ENCODE data around the gene SOHLH1.

Gene SOHLH1

DNA sequence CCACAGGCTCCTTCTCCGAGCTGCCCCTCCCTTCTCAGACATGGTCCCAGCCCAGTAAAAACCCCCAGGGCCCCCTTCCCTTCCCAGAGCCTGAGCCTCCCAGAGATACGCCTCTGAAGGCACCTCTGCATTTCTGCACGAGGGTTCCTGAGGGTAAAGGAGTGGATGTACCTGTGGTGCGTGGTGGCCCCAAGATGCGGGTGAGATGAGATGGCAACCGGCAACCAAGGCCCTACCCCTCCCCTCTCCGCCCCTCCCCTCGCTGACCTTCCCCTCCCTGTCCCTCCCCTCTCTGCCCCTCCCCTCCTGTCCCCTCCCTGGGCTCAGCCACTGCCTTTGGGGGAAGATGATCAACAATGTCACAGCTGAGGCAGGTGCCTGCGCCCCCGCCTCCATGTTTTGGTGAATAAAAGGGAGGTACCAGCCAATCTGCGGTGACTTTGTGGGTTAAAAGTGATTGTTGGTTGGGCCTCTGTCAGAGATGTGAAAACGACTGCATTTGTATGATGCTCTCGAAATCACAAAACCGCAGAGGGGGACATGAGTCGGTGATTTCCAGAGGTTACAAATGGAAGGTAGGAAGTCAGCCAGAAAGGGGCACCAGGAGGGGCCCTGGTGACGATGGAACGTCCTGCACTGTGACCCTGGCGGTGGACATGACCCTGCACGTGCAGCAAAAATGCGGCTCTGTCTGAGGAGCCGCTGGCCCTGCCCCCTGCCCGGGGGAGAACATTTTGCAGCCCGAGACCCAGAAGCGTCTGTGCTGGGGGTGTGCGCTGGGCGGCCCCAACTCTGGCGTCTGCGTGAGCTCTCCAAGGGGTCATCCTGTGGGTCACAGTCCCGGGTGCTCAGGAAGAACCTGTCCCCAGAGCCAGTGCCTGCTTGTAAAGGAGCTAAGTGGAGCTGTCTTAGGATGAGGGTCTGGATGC lies 32.5 kb downstream of the SOHLH1 start:
- no peaks in the 10 kb centered on the region for H3K36me3 ChIP-seq (replicated peaks; ENCODE audit: insufficient read depth, low read length)
- H3K79me2 ChIP-seq (ENCODE audit: low read length): no peaks in the 10 kb centered on the region
- H4K20me1 ChIP-seq (ENCODE audit: insufficient read depth, low read length): no peaks in the 10 kb centered on the region
- no peaks in the 10 kb centered on the region for H3F3A ChIP-seq (ENCODE audit: insufficient read depth, low read length)
- peak; percentile 36 for DNase-seq
- H3K4me3 ChIP-seq (ENCODE audit: low read length): no peak overlapping the region
- no peak overlapping the region for H3K4me2 ChIP-seq (ENCODE audit: low read depth, low read length)
- TF ChIP-seq, protein P1, sequence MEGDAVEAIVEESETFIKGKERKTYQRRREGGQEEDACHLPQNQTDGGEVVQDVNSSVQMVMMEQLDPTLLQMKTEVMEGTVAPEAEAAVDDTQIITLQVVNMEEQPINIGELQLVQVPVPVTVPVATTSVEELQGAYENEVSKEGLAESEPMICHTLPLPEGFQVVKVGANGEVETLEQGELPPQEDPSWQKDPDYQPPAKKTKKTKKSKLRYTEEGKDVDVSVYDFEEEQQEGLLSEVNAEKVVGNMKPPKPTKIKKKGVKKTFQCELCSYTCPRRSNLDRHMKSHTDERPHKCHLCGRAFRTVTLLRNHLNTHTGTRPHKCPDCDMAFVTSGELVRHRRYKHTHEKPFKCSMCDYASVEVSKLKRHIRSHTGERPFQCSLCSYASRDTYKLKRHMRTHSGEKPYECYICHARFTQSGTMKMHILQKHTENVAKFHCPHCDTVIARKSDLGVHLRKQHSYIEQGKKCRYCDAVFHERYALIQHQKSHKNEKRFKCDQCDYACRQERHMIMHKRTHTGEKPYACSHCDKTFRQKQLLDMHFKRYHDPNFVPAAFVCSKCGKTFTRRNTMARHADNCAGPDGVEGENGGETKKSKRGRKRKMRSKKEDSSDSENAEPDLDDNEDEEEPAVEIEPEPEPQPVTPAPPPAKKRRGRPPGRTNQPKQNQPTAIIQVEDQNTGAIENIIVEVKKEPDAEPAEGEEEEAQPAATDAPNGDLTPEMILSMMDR (IDR thresholded peaks at IDR 0.05; ENCODE audit: low read length): no peak
- TF ChIP-seq EZH2phosphoT487 (IDR thresholded peaks at IDR 0.05; ENCODE audit: low read length) (no peak), EZH2 (optimal IDR thresholded peaks at IDR 0.05; ENCODE audit: low read depth, low read length) (no peak)
- no peaks in the 10 kb centered on the region for H3K9me2 ChIP-seq (replicated peaks; ENCODE audit: insufficient read depth, low read length)
- H3K27ac ChIP-seq (ENCODE audit: low read length): no peak overlapping the region
- H3K9ac ChIP-seq (ENCODE audit: low read length): no peak overlapping the region
- H3K27me3 ChIP-seq (replicated peaks; ENCODE audit: insufficient read depth, low read length): peaks cover 88% of the 10 kb centered on the region
- H3K4me1 ChIP-seq (ENCODE audit: low read length): 0 out of 2 replicates have a peak, but pooled peaks cover 4% of the 10 kb centered on the region
- H3K9me3 ChIP-seq (replicated peaks; ENCODE audit: insufficient read depth, low read length): no peaks in the 10 kb centered on the region
- H2AFZ ChIP-seq (ENCODE audit: low read length): no peak overlapping the region

DNA sequence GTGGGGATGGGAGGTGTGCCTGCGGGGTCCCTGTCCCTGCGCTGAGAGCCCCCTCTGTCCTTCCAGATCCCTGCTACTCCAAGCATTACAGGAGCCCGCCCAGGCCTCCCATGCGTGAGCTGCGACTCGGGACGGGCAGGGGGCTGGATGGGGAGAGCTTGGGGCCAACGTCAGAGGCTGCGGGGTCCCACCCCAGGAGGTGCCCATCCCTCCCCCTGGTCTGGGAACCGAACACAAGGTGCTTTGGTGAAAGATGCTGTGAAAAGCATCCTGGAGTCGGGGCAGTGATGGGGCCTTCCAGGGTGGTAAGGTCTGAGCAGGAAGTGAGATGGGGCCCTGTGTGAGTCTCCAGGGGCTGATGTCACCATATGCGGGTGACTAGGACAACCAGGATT lies 33.5 kb downstream of the SOHLH1 start:
- H3K9me3 ChIP-seq (replicated peaks; ENCODE audit: insufficient read depth, low read length): no peaks in the 10 kb centered on the region
- no peaks in the 10 kb centered on the region for H3F3A ChIP-seq (ENCODE audit: insufficient read depth, low read length)
- H3K4me3 ChIP-seq (ENCODE audit: low read length): no peak overlapping the region
- no peak for DNase-seq
- no peaks in the 10 kb centered on the region for H3K79me2 ChIP-seq (ENCODE audit: low read length)
- no peak overlapping the region for H3K9ac ChIP-seq (ENCODE audit: low read length)
- H3K36me3 ChIP-seq (replicated peaks; ENCODE audit: insufficient read depth, low read length): no peaks in the 10 kb centered on the region
- H3K4me1 ChIP-seq (ENCODE audit: low read length): 0 out of 2 replicates have a peak, but pooled peaks cover 4% of the 10 kb centered on the region
- H3K4me2 ChIP-seq (ENCODE audit: low read depth, low read length): no peak overlapping the region
- H3K9me2 ChIP-seq (replicated peaks; ENCODE audit: insufficient read depth, low read length): no peaks in the 10 kb centered on the region
- TF ChIP-seq EZH2phosphoT487 (IDR thresholded peaks at IDR 0.05; ENCODE audit: low read length): no peak
- TF ChIP-seq, protein P1 (IDR thresholded peaks at IDR 0.05; ENCODE audit: low read length): no peak
- no peak for TF ChIP-seq EZH2 (optimal IDR thresholded peaks at IDR 0.05; ENCODE audit: low read depth, low read length)
- peaks cover 83% of the 10 kb centered on the region for H3K27me3 ChIP-seq (replicated peaks; ENCODE audit: insufficient read depth, low read length)
- no peaks in the 10 kb centered on the region for H4K20me1 ChIP-seq (ENCODE audit: insufficient read depth, low read length)
- H3K27ac ChIP-seq (ENCODE audit: low read length): no peak overlapping the region
- no peak overlapping the region for H2AFZ ChIP-seq (ENCODE audit: low read length)

DNA sequence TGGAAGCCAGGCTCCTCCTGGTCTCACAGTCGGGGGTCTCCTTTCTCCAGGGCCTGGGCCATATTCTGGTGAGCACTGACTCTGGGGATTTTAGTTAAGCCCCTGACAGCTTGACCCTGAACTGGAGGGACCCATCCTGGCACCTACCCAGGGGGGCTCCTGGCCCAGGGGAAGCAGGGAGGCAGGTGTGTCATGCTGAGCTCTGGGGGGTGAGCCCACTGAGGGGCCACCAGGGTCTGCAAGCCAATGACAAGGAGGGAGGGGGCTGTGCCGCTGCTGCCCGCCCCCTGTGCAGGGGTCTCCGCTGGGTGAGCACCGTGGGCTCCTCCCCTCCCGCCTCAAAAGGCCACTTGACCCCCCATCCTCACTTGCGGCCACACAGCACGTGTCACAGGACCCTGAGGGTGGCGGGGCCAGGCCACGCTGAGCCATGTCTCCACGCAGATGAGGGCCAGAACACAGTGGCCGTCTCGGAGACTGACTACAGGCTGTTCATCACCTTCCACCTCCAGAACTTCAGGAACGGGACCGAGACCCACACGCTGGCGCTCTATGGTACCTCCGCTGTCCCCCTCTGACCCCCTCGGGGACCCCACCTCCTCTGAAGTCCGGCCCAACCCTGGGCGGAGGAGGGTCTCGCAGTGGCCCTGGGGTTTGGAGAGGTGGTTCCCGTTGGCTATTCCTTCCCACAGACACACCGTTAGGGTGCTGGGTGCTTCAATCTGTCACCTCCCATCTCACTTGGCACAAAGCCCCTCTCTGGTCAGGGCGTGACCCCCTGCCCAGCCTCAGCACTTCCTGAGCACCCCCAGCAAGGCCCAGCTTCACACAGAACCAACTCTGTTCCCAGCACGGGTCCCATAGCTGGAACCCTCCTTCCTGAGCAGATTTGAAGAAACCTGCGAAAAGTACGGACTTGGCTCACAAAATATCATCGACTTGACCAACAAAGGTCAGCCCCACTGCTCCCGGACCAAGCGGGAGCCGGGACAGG lies 34.2 kb downstream of the SOHLH1 start:
- no peaks in the 10 kb centered on the region for H3K36me3 ChIP-seq (replicated peaks; ENCODE audit: insufficient read depth, low read length)

More for the DNA sequence above, 34.2 kb downstream of the SOHLH1 start:
- H3K4me2 ChIP-seq (ENCODE audit: low read depth, low read length): no peak overlapping the region
- no peak for DNase-seq
- H2AFZ ChIP-seq (ENCODE audit: low read length): no peak overlapping the region
- H4K20me1 ChIP-seq (ENCODE audit: insufficient read depth, low read length): no peaks in the 10 kb centered on the region
- TF ChIP-seq EZH2 (optimal IDR thresholded peaks at IDR 0.05; ENCODE audit: low read depth, low read length) (no peak), EZH2phosphoT487 (IDR thresholded peaks at IDR 0.05; ENCODE audit: low read length) (no peak)
- TF ChIP-seq, protein P1 (IDR thresholded peaks at IDR 0.05; ENCODE audit: low read length): no peak
- no peaks in the 10 kb centered on the region for H3K9me3 ChIP-seq (replicated peaks; ENCODE audit: insufficient read depth, low read length)
- H3K4me1 ChIP-seq (ENCODE audit: low read length): 0 out of 2 replicates have a peak, but pooled peaks cover 4% of the 10 kb centered on the region
- H3F3A ChIP-seq (ENCODE audit: insufficient read depth, low read length): no peaks in the 10 kb centered on the region
- H3K9me2 ChIP-seq (replicated peaks; ENCODE audit: insufficient read depth, low read length): no peaks in the 10 kb centered on the region
- no peaks in the 10 kb centered on the region for H3K79me2 ChIP-seq (ENCODE audit: low read length)
- H3K27me3 ChIP-seq (replicated peaks; ENCODE audit: insufficient read depth, low read length): peaks cover 84% of the 10 kb centered on the region
- no peak overlapping the region for H3K9ac ChIP-seq (ENCODE audit: low read length)
- H3K27ac ChIP-seq (ENCODE audit: low read length): no peak overlapping the region
- H3K4me3 ChIP-seq (ENCODE audit: low read length): no peak overlapping the region
